Glomerular endothelial cell (primary cell): ENCODE data around the gene PRR5L. TPM values are rescaled to one million over a fixed set of nuclear protein-coding genes. Genes with fewer than 3 reads are reported as not detected.

Experiments used
- DNase-seq: peaks from one replicate; pipeline ENCODE4 v3.0.0-alpha.2; 2011; ENCODE audit warnings: low read depth, low spot score; ENCODE audit errors: extremely low read depth
- total RNA-seq: library from RNA; depleted of rRNA; stranded (reverse); fragments of >200 nt; gene quantifications from 2 replicates; pipeline ENCODE4 v1.2.3, GENCODE V29; 2015

The PRR5L gene
- total RNA-seq, 1 donor from 2014 or later: 54.1 TPM

- no peak for DNase-seq
Measured at GRCh38 chr11:36427079-36427478, 131.0 kb downstream of the PRR5L start.

- DNase-seq: no peak
Measured at GRCh38 chr11:36427876-36428275, 131.8 kb downstream of the PRR5L start.

GRCh38 chr11:36431429-36432092, 135.5 kb downstream of the PRR5L start:
- DNase-seq: peak; percentile 62

- no peak for DNase-seq
Measured at GRCh38 chr11:36432093-36432469, 136.0 kb downstream of the PRR5L start.

GRCh38 chr11:36432738-36433137, 136.7 kb downstream of the PRR5L start:
- no peak for DNase-seq

- no peak for DNase-seq
Measured at GRCh38 chr11:36436064-36436463, 140.0 kb downstream of the PRR5L start.

- no peak for DNase-seq
Measured at GRCh38 chr11:36436589-36436988, 140.5 kb downstream of the PRR5L start.

- DNase-seq: no peak
Measured at GRCh38 chr11:36437413-36437812, 141.3 kb downstream of the PRR5L start.

GRCh38 chr11:36438126-36438525, 142.0 kb downstream of the PRR5L start:
- DNase-seq: no peak

GRCh38 chr11:36441610-36442208, 145.6 kb downstream of the PRR5L start:
- DNase-seq: no peak

- no peak for DNase-seq
Measured at GRCh38 chr11:36443661-36444060, 147.6 kb downstream of the PRR5L start.

- DNase-seq: no peak
Measured at GRCh38 chr11:36446135-36446534, 150.0 kb downstream of the PRR5L start.

GRCh38 chr11:36447514-36447913, 151.4 kb downstream of the PRR5L start:
- no peak for DNase-seq

GRCh38 chr11:36447947-36448346, 151.9 kb downstream of the PRR5L start:
- no peak for DNase-seq

GRCh38 chr11:36449561-36450096, 153.5 kb downstream of the PRR5L start:
- no peak for DNase-seq

- DNase-seq: no peak
Measured at GRCh38 chr11:36450110-36450572, 154.1 kb downstream of the PRR5L start.

- DNase-seq: no peak
Measured at GRCh38 chr11:36451045-36451444, 155.0 kb downstream of the PRR5L start.

- no peak for DNase-seq
Measured at GRCh38 chr11:36451681-36452080, 155.6 kb downstream of the PRR5L start.

GRCh38 chr11:36452236-36452940, 156.3 kb downstream of the PRR5L start:
- DNase-seq: no peak

- no peak for DNase-seq
Measured at GRCh38 chr11:36452961-36453360, 156.9 kb downstream of the PRR5L start.

GRCh38 chr11:36453678-36454077, 157.6 kb downstream of the PRR5L start:
- DNase-seq: no peak

GRCh38 chr11:36454551-36454940, 158.5 kb downstream of the PRR5L start:
- DNase-seq: no peak
